K562 (cell line): ENCODE data around the gene APOBEC3G. TPM values are rescaled to one million over a fixed set of nuclear protein-coding genes. Genes with fewer than 3 reads are reported as not detected.
A peak's percentile ranks its signal among the peaks of the same experiment; 100 is the strongest.

Experiments
- BHLHE40 ChIP-seq: IDR thresholded peaks from 2 replicates; pipeline ENCODE4 v1.6.1; 2011; ENCODE audit warnings: low read length, improper control_type of control experiment
- CHAMP1 ChIP-seq: fragments of 450-650 bp; IDR thresholded peaks from 2 replicates; pipeline ENCODE4 v1.6.1; 2016; ENCODE audit warnings: mild to moderate bottlenecking
- CHD1 ChIP-seq: fragments of 200-600 bp; sonication (generic); IDR thresholded peaks from one replicate; pipeline ENCODE4 v1.6.1; 2012; ENCODE audit warnings: mild to moderate bottlenecking, moderate library complexity, low read length, inconsistent platforms
- NR2C2 ChIP-seq, 2 experiments: fragments of 200-800 bp in 1 of 2; sonication (Bioruptor generic) in 1 of 2; sonication (generic) in 1 of 2; formaldehyde crosslinking in 1 of 2; IDR thresholded peaks; 2 replicates each; pipeline versions ENCODE4 v1.6.1 to v1.8.0; 2016 to 2022; ENCODE audit warnings: mild to moderate bottlenecking in 1 of 2, missing compliant biosample characterization in 1 of 2, missing genetic modification characterization in 1 of 2, missing genetic modification reagents in 1 of 2
- NR3C1 ChIP-seq: sonication (generic); formaldehyde crosslinking; IDR thresholded peaks from 2 replicates; pipeline ENCODE4 v1.8.1; 2022; ENCODE audit warnings: missing genetic modification reagents
- POLR2H ChIP-seq: IDR thresholded peaks from 2 replicates; pipeline ENCODE4 v1.6.1; 2016; ENCODE audit warnings: missing genetic modification characterization, low read depth, mild to moderate bottlenecking, control low read depth, missing compliant biosample characterization, moderate library complexity
- RAD51 ChIP-seq: fragments of 450-650 bp; IDR thresholded peaks from 2 replicates; pipeline ENCODE4 v1.7.1; 2016; ENCODE audit warnings: low read depth, mild to moderate bottlenecking, borderline replicate concordance
- SNAPC5 ChIP-seq: fragments of 250-450 bp; sonication (Bioruptor Pico); IDR thresholded peaks from 2 replicates; pipeline ENCODE4 v1.8.0; 2021; ENCODE audit warnings: moderate library complexity, mild to moderate bottlenecking, inconsistent platforms
- STAT5A ChIP-seq: IDR thresholded peaks from 2 replicates; pipeline ENCODE4 v1.6.1; 2012; ENCODE audit warnings: low read length, inconsistent platforms, borderline replicate concordance
- TAF7 ChIP-seq: fragments of 450-650 bp; IDR thresholded peaks from 2 replicates; pipeline ENCODE4 v1.6.1; 2016; ENCODE audit warnings: missing genetic modification characterization, missing compliant biosample characterization
- ZNF232 ChIP-seq: sonication (generic); formaldehyde crosslinking; IDR thresholded peaks from 2 replicates; pipeline ENCODE4 v1.8.0; 2022; ENCODE audit warnings: mild to moderate bottlenecking, missing genetic modification reagents
- ZNF24 ChIP-seq: fragments of 450-650 bp; IDR thresholded peaks from 2 replicates; pipeline ENCODE4 v1.6.1; 2016
- ZNF398 ChIP-seq: fragments of 250-450 bp; sonication (Bioruptor Pico); IDR thresholded peaks from 2 replicates; pipeline ENCODE4 v1.8.0; 2021; ENCODE audit warnings: moderate library complexity, mild to moderate bottlenecking, inconsistent platforms
- ZNF407 ChIP-seq: fragments of 450-650 bp; IDR thresholded peaks from 2 replicates; pipeline ENCODE4 v1.6.1; 2016; ENCODE audit warnings: low read depth
- ZNF583 ChIP-seq: fragments of 250-450 bp; sonication (Bioruptor Pico); IDR thresholded peaks from 2 replicates; pipeline ENCODE4 v1.4.0; 2020
- polyA plus RNA-seq, 8 experiments: library from polyadenylated mRNA; depleted of rRNA in 4 of 8; stranded (reverse) in 5 of 8; unstranded in 3 of 8; fragments of >200 nt; fragmentation: Nextera tagmentation in 2 of 8; fragmentation: Illumina TruSeq in 1 of 8; extraction: Ambion mirVana in 2 of 8; extraction: Trizol in 1 of 8; gene quantifications; 2 replicates each; pipeline versions ENCODE4 v1.2.1 to v1.2.3, GENCODE V29; 2011 to 2014; ENCODE audit warnings: inconsistent platforms in 1 of 8, missing spikeins in 1 of 8
- total RNA-seq, 7 experiments: library from RNA; depleted of rRNA in 6 of 7; stranded (reverse); fragments of >200 nt in 6 of 7; fragmentation: Illumina TruSeq in 2 of 7; extraction: Trizol in 2 of 7; gene quantifications; 2 replicates each; pipeline versions ENCODE4 v1.2.1 to v1.2.3, GENCODE V29; 2011 to 2021; ENCODE audit warnings: low replicate concordance in 1 of 7

The APOBEC3G gene
- total and polyA plus RNA-seq, 9 of the 15 experiments (the other 6 are each of a cell fraction or from before 2014, with no cell fraction given): 5.2 to 20.8 (median 11.4) TPM

- TF ChIP-seq ZNF232 (CRISPR knock-in tag): no peak
- TF ChIP-seq RAD51: no peak
- TF ChIP-seq NR3C1 (CRISPR knock-in tag): no peak
- no peak for TF ChIP-seq ZNF24
- TF ChIP-seq TAF7 (tag): 0 out of 2 replicates have a peak, but pooled peaks have one; percentile 24
- no peak for TF ChIP-seq STAT5A
- TF ChIP-seq NR2C2 (CRISPR knock-in tag; IDR thresholded peaks at IDR 0.05): no peak
- TF ChIP-seq NR2C2 (tag; IDR thresholded peaks at IDR 0.05): peak; percentile 50; the same call in 1 of the 2 replicates
- no peak for TF ChIP-seq ZNF398 (CRISPR knock-in tag)
- no peak for TF ChIP-seq CHD1
- no peak for TF ChIP-seq ZNF407
- no peak for TF ChIP-seq BHLHE40
- no peak for TF ChIP-seq CHAMP1
- TF ChIP-seq SNAPC5 (CRISPR knock-in tag): no peak
- peak; percentile 95 for TF ChIP-seq ZNF583 (CRISPR knock-in tag)
- TF ChIP-seq POLR2H (tag): no peak
Measured at GRCh38 chr22:39108487-39108886, 31.4 kb downstream of the APOBEC3G start (continued).
